ENCODE data around the gene EGFR.

The EGFR gene

GRCh38 chr7:55085511-55086412, 66.9 kb downstream of the EGFR start:
- DNase-seq, result no peak

GRCh38 chr7:55086413-55087201, 67.8 kb downstream of the EGFR start:
- DNase-seq, result no peak

GRCh38 chr7:55087521-55087961, 68.7 kb downstream of the EGFR start:
- no peak for DNase-seq

- DNase-seq, result no peak
Observed at GRCh38 chr7:55088107-55088506, 69.3 kb downstream of the EGFR start.

DNA sequence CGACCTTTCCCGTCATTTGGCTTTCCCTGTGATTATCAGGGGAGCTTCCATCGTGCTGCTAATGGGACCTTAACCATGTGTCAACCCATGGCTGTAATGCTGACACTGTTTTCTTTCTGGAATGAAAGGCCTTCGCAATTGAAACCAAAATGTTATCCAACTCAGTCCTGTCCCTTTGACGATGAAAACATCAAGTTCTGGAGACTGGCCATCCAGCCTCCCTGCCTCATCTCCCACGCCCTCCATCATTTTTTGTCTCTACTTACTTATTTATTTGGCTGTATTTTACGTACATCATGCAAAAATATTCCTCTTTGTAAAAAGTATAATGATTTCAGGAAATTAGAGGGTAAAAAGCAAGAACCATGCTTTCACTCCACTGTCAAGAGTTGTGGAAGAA, 69.8 kb downstream of the EGFR start:
- no peak for DNase-seq

- peak; percentile 62 for DNase-seq
Observed at GRCh38 chr7:55092186-55092974, 73.6 kb downstream of the EGFR start.

DNA sequence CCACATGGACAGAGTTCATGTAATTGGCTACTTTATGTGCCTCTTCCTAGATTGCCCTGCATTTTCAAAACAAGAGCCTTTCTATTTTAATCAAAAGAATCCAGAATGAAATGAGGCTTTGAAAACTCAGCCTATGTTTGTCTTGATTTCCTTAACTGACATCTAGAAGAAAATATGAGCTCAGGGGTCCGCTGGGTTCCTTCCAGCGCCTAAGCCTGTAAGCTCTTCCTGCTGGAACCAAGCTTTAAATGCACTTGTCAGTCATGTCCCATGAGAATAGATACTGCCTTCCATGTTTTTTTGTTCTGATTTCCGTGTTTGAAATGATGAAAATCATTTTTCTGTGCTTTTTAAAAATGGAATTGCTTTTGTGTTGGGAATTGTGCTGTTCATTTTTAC, 74.2 kb downstream of the EGFR start:
- no peak for DNase-seq

- DNase-seq, result no peak
Observed at GRCh38 chr7:55093674-55094073, 74.9 kb downstream of the EGFR start.

DNA sequence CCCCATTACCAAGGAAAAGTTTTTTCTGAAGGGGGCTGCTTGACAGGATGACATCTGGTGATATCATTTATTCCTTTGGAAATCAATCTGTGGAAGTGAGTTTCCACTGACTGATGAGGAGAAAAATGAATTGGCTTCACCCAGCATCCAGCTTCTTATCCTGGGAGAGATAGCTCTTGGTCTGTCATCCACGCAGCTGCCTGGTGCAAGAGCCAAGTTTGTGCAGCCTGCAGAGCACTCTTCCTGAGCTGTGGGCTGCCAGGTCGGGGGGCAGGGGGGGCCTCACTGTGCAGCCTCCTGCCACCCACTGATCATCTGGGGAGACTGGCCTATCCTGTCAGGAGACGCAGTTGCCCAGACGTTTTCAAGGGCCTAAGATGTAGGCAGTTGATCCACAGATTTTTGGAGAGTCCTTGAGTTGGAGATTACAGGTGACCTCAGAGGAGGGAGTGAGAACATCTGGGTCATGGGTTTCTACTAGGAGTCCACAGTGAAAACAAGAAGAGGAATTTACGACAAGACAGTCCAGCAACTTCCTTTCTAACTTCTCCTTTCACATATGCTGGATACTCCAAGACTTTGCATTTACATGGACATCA, 75.4 kb downstream of the EGFR start:
- no peak for DNase-seq

DNA sequence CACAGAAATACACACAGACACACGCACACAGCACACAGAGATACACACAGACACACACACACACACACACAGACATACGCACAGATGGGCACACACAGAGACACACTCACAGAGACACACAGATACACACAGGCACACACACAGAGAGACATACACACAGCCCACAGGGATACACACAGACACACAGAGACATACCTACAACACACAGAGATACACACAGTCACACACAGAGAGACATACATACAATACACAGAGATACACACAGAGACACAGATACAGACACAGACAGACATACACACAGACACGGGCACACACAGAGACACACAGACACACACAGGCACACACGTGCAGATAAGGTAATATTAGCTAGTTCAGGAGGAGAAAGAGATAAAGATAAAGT, 76.9 kb downstream of the EGFR start:
- DNase-seq, result no peak

- no peak for DNase-seq
Observed at GRCh38 chr7:55096323-55096722, 77.5 kb downstream of the EGFR start.

- no peak for DNase-seq
Observed at GRCh38 chr7:55097100-55097499, 78.3 kb downstream of the EGFR start.

GRCh38 chr7:55099066-55099820, 80.4 kb downstream of the EGFR start:
- no peak for DNase-seq

DNA sequence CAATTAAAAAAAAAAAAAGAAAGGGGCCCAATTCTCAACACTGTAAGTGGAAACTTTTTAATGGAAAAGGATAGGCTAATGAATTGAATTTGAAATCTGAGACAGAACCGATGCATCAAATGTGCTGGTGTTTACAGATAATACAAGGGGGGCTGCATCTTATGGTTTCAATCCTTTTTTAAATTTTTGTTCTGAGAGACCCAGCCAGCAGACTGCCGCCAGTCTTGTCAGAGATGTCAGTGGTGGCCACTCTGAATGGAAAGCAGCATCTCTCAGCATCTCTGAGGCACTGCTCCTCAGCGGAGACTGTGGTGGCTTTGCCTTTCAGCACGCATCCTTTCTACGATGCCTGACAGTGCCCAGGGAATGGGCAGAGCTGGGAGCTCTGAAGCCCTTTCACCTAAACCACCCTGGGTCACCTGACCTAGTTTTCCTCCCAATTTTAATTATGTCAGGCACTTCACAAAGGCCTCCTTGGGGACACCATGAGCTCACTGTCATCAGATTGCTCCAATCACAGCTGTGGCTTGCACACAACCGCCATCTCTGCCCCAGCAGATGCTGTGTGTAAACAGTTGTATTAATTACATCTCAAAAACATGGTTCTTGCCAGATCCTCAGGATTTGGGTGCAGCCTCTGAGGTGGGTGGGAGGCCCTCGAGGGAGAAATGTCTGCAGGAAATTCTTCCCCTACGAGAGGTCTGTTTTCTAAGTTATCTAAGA, 81.2 kb downstream of the EGFR start:
- DNase-seq, result peak; percentile 82

DNA sequence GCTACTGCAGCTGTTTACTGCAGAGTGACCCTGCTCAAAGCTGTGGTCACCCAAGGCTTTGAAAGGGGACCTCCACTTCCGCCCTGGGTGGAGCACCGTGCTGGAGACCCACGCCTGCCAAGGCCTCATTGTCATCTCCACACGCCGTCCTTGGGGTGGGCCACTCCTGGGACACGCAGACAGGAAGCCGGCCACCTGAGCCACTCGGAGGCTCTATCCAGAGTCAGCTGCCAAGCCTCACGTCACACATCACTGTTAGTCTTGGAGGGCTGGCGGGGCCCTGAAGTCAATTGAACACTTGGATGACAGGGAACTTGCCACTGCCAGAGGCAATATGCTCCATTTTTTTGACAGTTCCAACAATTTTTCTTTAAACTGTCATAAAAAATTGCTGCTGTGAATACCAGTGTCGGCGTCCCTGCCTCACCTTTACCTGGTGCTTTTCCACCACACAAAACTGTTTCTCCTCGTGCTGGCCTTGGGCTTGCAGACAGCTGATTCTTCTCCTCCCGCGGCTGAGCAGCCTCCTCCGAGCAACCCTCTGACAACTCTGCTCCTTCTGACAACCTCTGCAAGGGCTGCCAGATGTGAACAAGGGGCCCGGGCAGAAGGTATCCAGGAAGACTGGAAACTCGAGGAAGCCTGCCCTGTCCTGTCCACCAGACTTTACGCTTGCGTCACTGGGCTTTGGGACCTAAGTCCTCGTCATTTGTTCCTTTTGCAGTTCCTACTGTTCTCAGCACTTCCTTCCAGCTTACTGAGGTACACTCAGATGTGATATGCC, 81.9 kb downstream of the EGFR start:
- DNase-seq, result peak; percentile 46

GRCh38 chr7:55101359-55101758, 82.5 kb downstream of the EGFR start:
- DNase-seq, result no peak

DNA sequence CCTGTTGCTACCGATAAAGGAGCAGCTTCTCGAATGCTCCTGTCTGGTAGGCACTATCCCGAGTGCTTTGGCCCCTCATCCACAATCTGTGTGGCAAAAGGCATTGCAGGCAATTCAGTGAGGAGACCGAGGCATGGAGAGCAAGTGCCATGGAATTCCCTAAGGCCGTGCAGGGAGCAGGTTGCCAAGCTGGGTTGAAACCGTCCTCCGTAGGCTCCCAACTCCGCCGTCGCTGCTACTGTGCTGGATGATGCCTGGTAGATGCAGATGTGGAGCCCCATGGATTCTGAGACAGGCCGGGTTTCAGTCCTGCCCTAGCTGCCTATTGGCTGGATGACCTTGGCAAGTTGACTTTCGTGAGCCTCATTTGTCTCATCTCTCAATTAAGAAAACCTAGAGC, 85.3 kb downstream of the EGFR start:
- no peak for DNase-seq

DNA sequence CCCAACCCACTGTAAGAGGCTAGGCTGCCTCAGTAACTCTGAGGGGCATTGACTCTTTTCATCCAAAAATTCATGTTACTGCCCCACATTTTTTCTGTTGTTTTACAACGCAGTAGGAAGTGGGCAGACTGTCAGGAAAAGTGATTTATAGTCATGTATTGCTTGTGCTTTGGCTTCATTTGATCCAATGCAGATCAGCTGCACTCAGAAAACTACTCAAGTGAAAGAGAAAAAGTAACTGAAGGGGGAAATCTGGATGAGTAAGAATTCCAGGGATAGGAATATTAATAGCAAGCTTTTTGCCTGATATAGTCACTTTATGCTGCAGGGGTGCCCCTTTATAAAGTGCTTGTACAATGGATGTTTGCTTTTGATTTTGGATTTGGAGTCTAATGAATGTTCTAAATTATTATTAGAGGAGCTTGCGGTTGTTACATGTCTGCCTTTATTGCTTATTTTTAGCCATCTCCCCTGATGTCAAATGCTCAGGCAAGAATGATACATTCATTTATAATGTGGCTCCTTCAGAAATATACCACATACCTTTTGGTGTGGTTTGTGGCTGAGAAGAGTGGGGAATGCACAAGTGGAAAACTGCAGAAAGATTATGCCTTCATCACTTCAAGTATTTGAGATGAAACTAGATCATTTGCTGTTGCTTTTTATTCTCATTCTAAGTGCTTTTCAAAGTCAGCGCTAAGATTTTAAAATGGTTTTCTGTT, 86.1 kb downstream of the EGFR start:
- DNase-seq, result no peak

DNA sequence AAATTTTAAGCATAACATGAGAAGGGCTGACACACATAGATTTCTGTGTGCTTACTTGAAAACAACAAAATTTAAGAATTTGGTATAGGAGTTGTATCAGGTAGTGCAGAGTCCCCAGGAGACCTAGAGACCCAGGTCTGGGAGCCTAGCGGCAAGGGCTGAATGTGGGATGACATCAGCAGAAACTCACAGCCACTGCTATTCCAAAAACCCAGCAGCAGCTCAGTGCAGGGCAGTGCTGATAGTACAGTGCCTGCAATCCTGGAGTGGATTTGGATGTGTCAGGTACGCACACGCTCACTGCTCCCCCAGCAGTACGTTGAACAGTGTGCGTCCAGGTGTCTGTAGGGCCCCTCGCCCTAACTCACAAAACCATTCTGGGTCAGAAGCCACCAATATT, 87.1 kb downstream of the EGFR start:
- no peak for DNase-seq

GRCh38 chr7:55107946-55108345, 89.1 kb downstream of the EGFR start:
- DNase-seq, result no peak

Measured in NCI-H2107 (cell line).